Mesothelial cell of epicardium (in vitro differentiated cells): Measurements from ENCODE around the gene METTL14. TPM values are rescaled to one million over a fixed set of nuclear protein-coding genes. Genes with fewer than 3 reads are reported as not detected.

Experiments
- DNase-seq, 2 experiments: peaks; one replicate each; pipeline ENCODE4 v3.0.0; 2021; ENCODE audit warnings: low spot score in 2 of 2; ENCODE audit not compliant: unreplicated experiment in 2 of 2
- H3K27ac Mint-ChIP-seq: 2 replicates; pipeline ENCODE4 v1.8.0; 2021; ENCODE audit warnings: mixed read lengths
- H3K27me3 Mint-ChIP-seq: 2 replicates; pipeline ENCODE4 v1.8.0; 2021; ENCODE audit warnings: low read depth, mixed read lengths
- H3K36me3 Mint-ChIP-seq: 2 replicates; pipeline ENCODE4 v1.8.0; 2021; ENCODE audit warnings: mixed read lengths
- H3K4me1 Mint-ChIP-seq: 2 replicates; pipeline ENCODE4 v1.8.0; 2021; ENCODE audit warnings: mixed read lengths
- H3K4me3 Mint-ChIP-seq: 2 replicates; pipeline ENCODE4 v1.8.0; 2021; ENCODE audit warnings: mild to moderate bottlenecking, moderate library complexity, mixed read lengths
- H3K9me3 Mint-ChIP-seq: 2 replicates; pipeline ENCODE4 v1.8.0; 2021; ENCODE audit warnings: mixed read lengths
- CTCF ChIP-seq: fragments of 200-600 bp; sonication (generic); IDR thresholded peaks from one replicate; pipeline ENCODE4 v1.5.0; 2021; ENCODE audit warnings: antibody characterized with exemption; ENCODE audit not compliant: unreplicated experiment
- total RNA-seq: library from RNA; stranded (reverse); gene quantifications from 3 replicates; pipeline ENCODE4 v1.2.1, GENCODE V29; 2021

METTL14 gene
- total RNA-seq, 1 donor from 2014 or later = 60.2 TPM

- no peak overlapping the region for H3K27ac Mint-ChIP-seq
- H3K27me3 Mint-ChIP-seq = no peaks in the 10 kb centered on the region
- H3K4me3 Mint-ChIP-seq = no peak overlapping the region
- peaks cover 3% of the 10 kb centered on the region for H3K4me1 Mint-ChIP-seq
- no peak for TF ChIP-seq CTCF
- H3K36me3 Mint-ChIP-seq = peaks cover 33% of the 10 kb centered on the region
- no peak for DNase-seq
- no peaks in the 10 kb centered on the region for H3K9me3 Mint-ChIP-seq
Measured at GRCh38 chr4:118729287-118730286, 44.4 kb downstream of the METTL14 start.

GRCh38 chr4:118730683-118731082 is 45.5 kb downstream of the METTL14 start:
- no peaks in the 10 kb centered on the region for H3K9me3 Mint-ChIP-seq
- no peak overlapping the region for H3K27ac Mint-ChIP-seq
- no peak for DNase-seq
- no peaks in the 10 kb centered on the region for H3K27me3 Mint-ChIP-seq
- peaks cover 11% of the 10 kb centered on the region for H3K4me1 Mint-ChIP-seq
- peaks cover 31% of the 10 kb centered on the region for H3K36me3 Mint-ChIP-seq
- H3K4me3 Mint-ChIP-seq = no peak overlapping the region
- no peak for TF ChIP-seq CTCF

GRCh38 chr4:118732591-118733330 is 47.6 kb downstream of the METTL14 start:
- Mint-ChIP-seq H3K27me3 (no peaks in the 10 kb centered on the region), H3K4me1 (peaks cover 23% of the 10 kb centered on the region), H3K9me3 (no peaks in the 10 kb centered on the region), H3K4me3 (no peak overlapping the region), H3K36me3 (peaks cover 29% of the 10 kb centered on the region), H3K27ac (peak overlapping the region; percentile 3)
- no peak for TF ChIP-seq CTCF
- DNase-seq = no peak

GRCh38 chr4:118734491-118735205 is 49.5 kb downstream of the METTL14 start:
- DNase-seq = no peak
- Mint-ChIP-seq H3K36me3 (peaks cover 42% of the 10 kb centered on the region), H3K9me3 (no peaks in the 10 kb centered on the region), H3K27ac (peak overlapping the region; percentile 93), H3K27me3 (no peaks in the 10 kb centered on the region), H3K4me3 (no peak overlapping the region), H3K4me1 (peaks cover 23% of the 10 kb centered on the region)
- TF ChIP-seq CTCF = no peak

GRCh38 chr4:118736900-118737299 is 51.7 kb downstream of the METTL14 start:
- Mint-ChIP-seq H3K4me3 (no peak overlapping the region), H3K27ac (peak overlapping the region; percentile 76), H3K4me1 (peaks cover 28% of the 10 kb centered on the region), H3K9me3 (no peaks in the 10 kb centered on the region), H3K36me3 (peaks cover 39% of the 10 kb centered on the region), H3K27me3 (no peaks in the 10 kb centered on the region)
- TF ChIP-seq CTCF = no peak
- no peak for DNase-seq
